Spleen (tissue), 11 donors: ENCODE results near the gene DCPS. TPM values are rescaled to one million over a fixed set of nuclear protein-coding genes. Genes with fewer than 3 reads are reported as not detected.
A peak's percentile ranks its signal among the peaks of the same experiment; 100 is the strongest.

Source experiments
- DNase-seq: peaks from one replicate; pipeline ENCODE4 v3.0.0-alpha.2; 2020
- H3K27ac ChIP-seq, 8 donors: fragments of 200-600 bp; sonication (generic) in 7 of 8; 1 replicate in 4 of 8; 2 replicates in 4 of 8; pipeline versions ENCODE4 v1.5.0 to v1.8.0; 2016 to 2021; ENCODE audit warnings: inconsistent platforms in 4 of 8, mild to moderate bottlenecking in 4 of 8, moderate library complexity in 1 of 8
- H3K27me3 ChIP-seq, 7 donors: fragments of 200-600 bp; sonication (generic) in 6 of 7; replicated peaks in 1 of 7; 1 replicate in 4 of 7; 2 replicates in 3 of 7; pipeline versions ENCODE4 v1.5.0 to v1.8.0; 2016 to 2021; ENCODE audit warnings: inconsistent platforms in 3 of 7, mild to moderate bottlenecking in 1 of 7
- H3K36me3 ChIP-seq, 6 donors: fragments of 200-600 bp; sonication (generic) in 5 of 6; 1 replicate in 4 of 6; 2 replicates in 2 of 6; pipeline versions ENCODE4 v1.5.0 to v1.8.0; 2016 to 2021; ENCODE audit warnings: inconsistent platforms in 2 of 6
- H3K4me1 ChIP-seq, 6 donors: fragments of 200-600 bp; sonication (generic) in 5 of 6; 1 replicate in 3 of 6; 2 replicates in 3 of 6; pipeline versions ENCODE4 v1.5.0 to v1.8.0; 2016 to 2021; ENCODE audit warnings: inconsistent platforms in 3 of 6
- H3K4me3 ChIP-seq, 8 donors: fragments of 200-600 bp; sonication (generic) in 7 of 8; 1 replicate in 4 of 8; 2 replicates in 4 of 8; pipeline versions ENCODE4 v1.5.0 to v1.8.0; 2016 to 2021; ENCODE audit warnings: inconsistent platforms in 4 of 8, mild to moderate bottlenecking in 4 of 8, moderate library complexity in 2 of 8
- H3K9me3 ChIP-seq, 8 donors: fragments of 200-600 bp; sonication (generic) in 7 of 8; 1 replicate in 4 of 8; 2 replicates in 4 of 8; pipeline versions ENCODE4 v1.5.0 to v1.8.0; 2016 to 2021; ENCODE audit warnings: inconsistent platforms in 4 of 8
- POLR2A ChIP-seq, 3 donors: fragments of 450-650 bp; IDR thresholded peaks; one replicate each; pipeline ENCODE4 v1.5.1; 2017; ENCODE audit warnings: antibody characterized with exemption in 3 of 3, mild to moderate bottlenecking in 1 of 3
- POLR2AphosphoS5 ChIP-seq, 3 donors: sonication (generic); formaldehyde crosslinking; IDR thresholded peaks; one replicate each; pipeline ENCODE4 v1.5.1; 2017; ENCODE audit warnings: antibody characterized with exemption in 3 of 3
- WGBS, 5 donors: extraction: QIAGEN DNeasy Blood & Tissue Kit in 3 of 5; methylation state at CpG; one replicate each; pipeline versions ENCODE4 v1.1.5 to v1.1.7; 2013 to 2018; 5-methylcytosine and 5-hydroxymethylcytosine counted together
- intact Hi-C: fragments of 100-400 bp; cut with DNase I; formaldehyde crosslinking; loops from one replicate; pipeline ENCODE4 v1.15.0; 2023; ENCODE audit warnings: low total_unique reads
- polyA plus RNA-seq, 3 donors: library from polyadenylated mRNA; stranded (reverse); fragments of 200-250 nt; gene quantifications; one replicate each; pipeline ENCODE4 v1.2.1, GENCODE V29; 2013
- total RNA-seq, 7 donors: library from RNA; depleted of rRNA in 3 of 7; stranded (reverse); fragments of >200 nt in 3 of 7; fragmentation: NEBNext Ultra II Directional in 4 of 7; extraction: Animal tissue kit (Norgen Biotek cat#: 25700) in 4 of 7; gene quantifications; one replicate each; pipeline versions ENCODE4 v1.1.0 to v1.2.1, GENCODE V29; 2016 to 2021
- TF ChIP-seq, protein P1 (sequence below), 11 experiments: fragments of 200-600 bp in 7 of 11; fragments of 450-650 bp in 4 of 11; sonication (generic) in 4 of 11; IDR thresholded peaks in 8 of 11; conservative IDR thresholded peaks in 3 of 11; 1 replicate in 7 of 11; 2 replicates in 4 of 11; pipeline versions ENCODE4 v1.4.0 to v1.8.0; 2016 to 2021; ENCODE audit warnings: antibody characterized with exemption in 11 of 11, inconsistent platforms in 4 of 11, mild to moderate bottlenecking in 1 of 11
- donor health status: healthy with polysubstance abuse.
- donor health status: DM: no; HTN: no; CAD: no; lungs with moderate emphysema.
- donor health status: DM: no; HTN: no; CAD: no.
- donor health status: Bipolar disorder and iron deficiency.
- donor health status: healthy.
- donor health status: DM: no; HTN: no; CAD: no.
- donor health status: DM: yes; HTN: yes; CAD: no.

DCPS gene
- total and polyA plus RNA-seq, 10 donors: 17.4 to 35.2 (median 22.7) TPM

DNA sequence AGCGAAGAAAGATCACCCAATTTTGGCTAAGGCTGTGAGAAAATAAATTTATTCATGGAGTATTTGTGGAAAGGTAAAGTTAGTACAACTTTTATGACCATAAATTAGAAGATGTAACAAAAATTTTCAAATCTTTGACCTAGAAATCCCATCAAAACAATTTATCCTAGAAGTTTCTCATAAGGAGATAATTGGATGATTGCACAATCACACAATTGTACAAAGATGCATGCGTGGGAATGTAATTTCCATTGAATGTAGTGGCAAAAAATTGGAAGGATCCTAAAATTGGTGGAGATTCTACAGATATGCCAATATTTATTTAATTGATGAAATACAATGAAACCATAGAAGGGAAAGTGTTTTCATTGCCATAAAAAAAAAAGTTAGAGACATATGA, 46.7 kb upstream of the DCPS start:
- H3K4me3 ChIP-seq: no peak overlapping the region
- DNase-seq: no peak
- TF ChIP-seq, protein P1, sequence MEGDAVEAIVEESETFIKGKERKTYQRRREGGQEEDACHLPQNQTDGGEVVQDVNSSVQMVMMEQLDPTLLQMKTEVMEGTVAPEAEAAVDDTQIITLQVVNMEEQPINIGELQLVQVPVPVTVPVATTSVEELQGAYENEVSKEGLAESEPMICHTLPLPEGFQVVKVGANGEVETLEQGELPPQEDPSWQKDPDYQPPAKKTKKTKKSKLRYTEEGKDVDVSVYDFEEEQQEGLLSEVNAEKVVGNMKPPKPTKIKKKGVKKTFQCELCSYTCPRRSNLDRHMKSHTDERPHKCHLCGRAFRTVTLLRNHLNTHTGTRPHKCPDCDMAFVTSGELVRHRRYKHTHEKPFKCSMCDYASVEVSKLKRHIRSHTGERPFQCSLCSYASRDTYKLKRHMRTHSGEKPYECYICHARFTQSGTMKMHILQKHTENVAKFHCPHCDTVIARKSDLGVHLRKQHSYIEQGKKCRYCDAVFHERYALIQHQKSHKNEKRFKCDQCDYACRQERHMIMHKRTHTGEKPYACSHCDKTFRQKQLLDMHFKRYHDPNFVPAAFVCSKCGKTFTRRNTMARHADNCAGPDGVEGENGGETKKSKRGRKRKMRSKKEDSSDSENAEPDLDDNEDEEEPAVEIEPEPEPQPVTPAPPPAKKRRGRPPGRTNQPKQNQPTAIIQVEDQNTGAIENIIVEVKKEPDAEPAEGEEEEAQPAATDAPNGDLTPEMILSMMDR (IDR thresholded peaks at IDR 0.05 in 8 of 11, conservative IDR thresholded peaks at IDR 0.05 in 3 of 11): no peak
- no peak for TF ChIP-seq POLR2AphosphoS5 (IDR thresholded peaks at IDR 0.05)
- TF ChIP-seq POLR2A (IDR thresholded peaks at IDR 0.05): no peak
- peaks cover 0 to 90% (median 36%) of the 10 kb centered on the region in 6 donors for H3K36me3 ChIP-seq
- peaks cover 0 to 10% (median 0%) of the 10 kb centered on the region in 6 donors for H3K4me1 ChIP-seq
- no peak overlapping the region for H3K27ac ChIP-seq
- WGBS, 5 donors: 85 to 95% (median 94%) methylated on average over 2 of the region's 2 CpGs
- intact Hi-C loops: no loop called here
- H3K9me3 ChIP-seq: no peaks in the 10 kb centered on the region
- H3K27me3 ChIP-seq: no peaks in the 10 kb centered on the region

DNA sequence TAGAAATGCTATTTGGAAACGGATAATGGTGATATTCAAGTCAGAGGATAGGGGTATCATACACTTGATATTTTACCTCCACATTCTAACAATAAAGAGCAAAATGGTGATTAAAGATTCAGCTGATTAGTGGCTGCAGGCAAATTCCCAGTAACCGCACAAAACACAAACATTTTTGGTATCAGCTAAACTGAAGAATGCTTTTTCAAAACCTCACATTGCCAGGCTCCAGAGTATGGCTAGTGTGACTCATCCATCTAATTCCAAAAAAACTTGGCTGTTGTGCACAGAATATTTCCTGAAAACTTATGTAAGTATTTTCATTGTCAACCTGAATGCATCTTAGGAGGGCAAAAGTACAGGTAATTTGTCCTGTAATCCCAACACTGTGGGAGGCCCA, 46.1 kb upstream of the DCPS start:
- Histone ChIP-seq H3K4me3 (no peak overlapping the region), H3K4me1 (peaks cover 0 to 10% (median 0%) of the 10 kb centered on the region in 6 donors), H3K9me3 (no peaks in the 10 kb centered on the region), H3K27ac (peak overlapping the region in 1 of 8 donors; percentile 12), H3K27me3 (no peaks in the 10 kb centered on the region), H3K36me3 (peaks cover 0 to 90% (median 43%) of the 10 kb centered on the region in 6 donors)
- intact Hi-C loops: no loop called here
- WGBS, 5 donors: 87 to 100% (median 91%) methylated on average over 2 of the region's 2 CpGs
- no peak for TF ChIP-seq POLR2A (IDR thresholded peaks at IDR 0.05)
- TF ChIP-seq, protein P1 (IDR thresholded peaks at IDR 0.05 in 8 of 11, conservative IDR thresholded peaks at IDR 0.05 in 3 of 11): no peak
- DNase-seq: no peak

DNA sequence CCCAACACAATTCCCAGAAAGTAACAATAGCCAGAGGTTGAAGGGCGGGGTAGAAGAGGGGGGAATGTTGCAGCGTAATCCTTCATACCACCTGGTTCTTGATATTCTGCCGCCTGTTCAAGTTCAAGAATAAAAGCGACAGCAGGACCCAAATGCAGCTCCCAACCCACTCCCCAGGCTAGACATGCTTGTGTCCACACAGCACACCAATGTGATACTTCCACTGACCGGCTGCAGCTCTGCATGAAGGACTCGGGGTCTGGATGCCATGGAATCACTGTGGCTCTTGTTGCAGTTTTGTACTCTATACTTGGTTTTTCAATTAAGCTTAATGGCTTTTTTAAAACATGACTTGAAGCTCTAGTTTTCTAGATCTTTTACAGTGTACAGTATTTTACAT, 41.6 kb upstream of the DCPS start:
- Histone ChIP-seq H3K36me3 (peaks cover 13 to 90% (median 64%) of the 10 kb centered on the region in 6 donors), H3K9me3 (no peaks in the 10 kb centered on the region), H3K4me3 (no peak overlapping the region), H3K4me1 (peaks cover 0 to 20% (median 8%) of the 10 kb centered on the region in 6 donors), H3K27ac (no peak overlapping the region), H3K27me3 (no peaks in the 10 kb centered on the region)
- intact Hi-C loops: loop anchor here (10.0 kb wide), 1 partner anchor 47 kb away; the partner anchor contains the start of genes FAM118B and RPUSD4
- DNase-seq: no peak
- WGBS, 5 donors: 94 to 99% (median 97%) methylated on average over 6 of the region's 6 CpGs
- TF ChIP-seq POLR2A (IDR thresholded peaks at IDR 0.05) (no peak), POLR2AphosphoS5 (IDR thresholded peaks at IDR 0.05) (no peak)
- TF ChIP-seq, protein P1 (IDR thresholded peaks at IDR 0.05 in 8 of 11, conservative IDR thresholded peaks at IDR 0.05 in 3 of 11): no peak

DNA sequence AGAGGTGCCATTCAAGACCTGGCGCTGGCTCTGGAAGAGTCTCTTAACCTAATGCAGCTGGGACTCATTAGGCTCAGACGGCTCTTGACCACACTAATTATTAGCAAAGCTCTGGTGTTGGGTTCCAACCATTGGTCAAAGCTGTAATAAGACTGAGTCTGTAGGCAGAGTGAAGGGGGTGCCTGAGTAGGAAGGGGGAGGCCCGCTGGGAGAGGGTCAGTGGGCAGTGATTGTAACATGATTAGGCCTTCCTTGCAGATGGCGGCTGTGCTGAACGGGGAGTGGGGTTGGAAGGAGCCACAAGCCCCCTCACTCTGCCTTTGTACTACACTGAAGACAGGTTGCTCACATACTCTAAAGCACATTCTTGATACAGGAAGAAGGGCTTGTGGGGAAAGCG, 40.4 kb upstream of the DCPS start:
- DNase-seq: no peak
- Histone ChIP-seq H3K27me3 (no peaks in the 10 kb centered on the region), H3K4me3 (no peak overlapping the region), H3K9me3 (no peaks in the 10 kb centered on the region), H3K36me3 (peaks cover 13 to 80% (median 64%) of the 10 kb centered on the region in 6 donors), H3K27ac (no peak overlapping the region), H3K4me1 (peaks cover 5 to 30% (median 18%) of the 10 kb centered on the region in 6 donors)
- WGBS, 5 donors: 86 to 94% (median 88%) methylated on average over 6 of the region's 6 CpGs
- TF ChIP-seq POLR2A (IDR thresholded peaks at IDR 0.05) (no peak), POLR2AphosphoS5 (IDR thresholded peaks at IDR 0.05) (no peak)
- TF ChIP-seq, protein P1 (IDR thresholded peaks at IDR 0.05 in 8 of 11, conservative IDR thresholded peaks at IDR 0.05 in 3 of 11): no peak
- intact Hi-C loops: loop anchor here (10.0 kb wide), 1 partner anchor 49 kb away; the partner anchor contains the start of genes FAM118B and RPUSD4
